ENCODE measurements around the gene BCL2L12. TPM values are rescaled to one million over a fixed set of nuclear protein-coding genes. Genes with fewer than 3 reads are reported as not detected.

Gene BCL2L12
- total and polyA plus RNA-seq, 2 of the 13 experiments (the other 11 are each of a cell fraction or from before 2014, with no cell fraction given) = 26.8 to 40.8 TPM

DNA sequence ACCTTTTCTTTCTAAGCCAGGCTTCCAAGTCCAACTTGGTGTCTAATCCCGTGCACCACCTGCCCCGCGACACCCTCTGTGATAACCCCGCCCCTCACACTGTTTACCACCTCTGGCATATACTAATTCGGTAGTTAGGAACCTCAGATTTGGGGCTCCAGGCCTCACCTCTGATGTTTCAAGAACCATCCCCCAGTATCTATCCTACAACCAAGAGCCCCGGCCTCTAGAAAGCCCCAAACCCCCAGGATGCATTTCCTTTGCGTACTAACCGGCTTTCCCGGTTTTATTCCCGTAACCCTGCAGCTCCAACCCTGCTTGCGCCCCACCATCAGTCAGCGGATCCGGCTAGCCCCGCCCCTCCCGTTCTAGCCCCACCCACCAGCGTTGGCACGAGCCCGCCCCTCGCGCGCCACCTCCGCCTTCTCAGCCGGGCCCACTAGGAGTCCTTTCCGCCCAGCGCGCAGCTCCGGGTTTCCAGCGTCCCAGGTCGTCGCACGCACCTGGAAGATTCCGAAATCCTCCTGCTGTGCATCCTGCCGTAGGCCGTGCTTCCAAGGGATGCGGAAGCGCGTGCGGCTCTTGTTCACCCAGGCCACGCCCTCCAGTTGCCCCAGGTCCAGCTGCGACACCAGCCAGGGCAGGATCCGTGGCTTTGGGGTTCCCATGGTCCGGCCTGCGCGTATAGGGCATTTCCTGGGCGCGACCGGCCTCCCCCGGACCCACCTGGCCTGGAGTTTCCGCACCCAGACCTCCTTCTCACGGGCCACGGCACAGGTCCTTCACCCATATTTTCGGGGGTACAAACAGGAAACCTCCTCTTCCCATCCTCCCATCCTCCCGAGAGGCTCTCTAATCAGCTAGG is 1.3 kb upstream of the BCL2L12 start (continued):
- TF ChIP-seq ZNF143 (CRISPR knock-in tag; IDR thresholded peaks at IDR 0.05) = peak; percentile 55; the same call in 1 of the 2 replicates
- peak; percentile 58; the same call in 1 of the 2 replicates for TF ChIP-seq REL (CRISPR knock-in tag; conservative IDR thresholded peaks at IDR 0.05)
- TF ChIP-seq RXRA (CRISPR knock-in tag; IDR thresholded peaks at IDR 0.05) = peak; percentile 55; the same call in 1 of the 2 replicates
- peak; percentile 95 for TF ChIP-seq HNRNPLL (IDR thresholded peaks at IDR 0.05; ENCODE audit: low read depth, low read length, poor library complexity, severe bottlenecking)
- TF ChIP-seq IRF2 (CRISPR knock-in tag; IDR thresholded peaks at IDR 0.05) = peak; percentile 55; the same call in 1 of the 2 replicates
- TF ChIP-seq, protein P1, sequence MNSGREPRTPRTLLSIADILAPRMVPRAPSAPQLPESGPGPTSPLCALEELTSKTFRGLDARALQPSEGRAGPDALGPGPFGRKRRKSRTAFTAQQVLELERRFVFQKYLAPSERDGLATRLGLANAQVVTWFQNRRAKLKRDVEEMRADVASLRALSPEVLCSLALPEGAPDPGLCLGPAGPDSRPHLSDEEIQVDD (CRISPR knock-in tag; IDR thresholded peaks at IDR 0.05; ENCODE audit: borderline replicate concordance) = peak; percentile 36; the same call in 1 of the 2 replicates
- peak; percentile 30; the same call in 1 of the 2 replicates for TF ChIP-seq KAT7 (CRISPR knock-in tag; IDR thresholded peaks at IDR 0.05; ENCODE audit: borderline replicate concordance)
- peak; percentile 79; the same call in 1 of the 2 replicates for TF ChIP-seq ZNF768 (CRISPR knock-in tag; IDR thresholded peaks at IDR 0.05)
- TF ChIP-seq, protein P2, sequence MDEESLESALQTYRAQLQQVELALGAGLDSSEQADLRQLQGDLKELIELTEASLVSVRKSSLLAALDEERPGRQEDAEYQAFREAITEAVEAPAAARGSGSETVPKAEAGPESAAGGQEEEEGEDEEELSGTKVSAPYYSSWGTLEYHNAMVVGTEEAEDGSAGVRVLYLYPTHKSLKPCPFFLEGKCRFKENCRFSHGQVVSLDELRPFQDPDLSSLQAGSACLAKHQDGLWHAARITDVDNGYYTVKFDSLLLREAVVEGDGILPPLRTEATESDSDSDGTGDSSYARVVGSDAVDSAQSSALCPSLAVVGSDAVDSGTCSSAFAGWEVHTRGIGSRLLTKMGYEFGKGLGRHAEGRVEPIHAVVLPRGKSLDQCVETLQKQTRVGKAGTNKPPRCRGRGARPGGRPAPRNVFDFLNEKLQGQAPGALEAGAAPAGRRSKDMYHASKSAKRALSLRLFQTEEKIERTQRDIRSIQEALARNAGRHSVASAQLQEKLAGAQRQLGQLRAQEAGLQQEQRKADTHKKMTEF (CRISPR knock-in tag; IDR thresholded peaks at IDR 0.05) = peak; percentile 59; the same call in 1 of the 2 replicates
- 0 out of 2 replicates have a peak, but pooled peaks have one; percentile 20 for TF ChIP-seq BCL6 (CRISPR knock-in tag; IDR thresholded peaks at IDR 0.05)
- no peak for TF ChIP-seq MTA1 (CRISPR knock-in tag; IDR thresholded peaks at IDR 0.05; ENCODE audit: borderline replicate concordance)
- 0 out of 2 replicates have a peak, but pooled peaks have one; percentile 20 for TF ChIP-seq FOSL2 (CRISPR knock-in tag; IDR thresholded peaks at IDR 0.05)
- peak; percentile 80 for TF ChIP-seq MYC (CRISPR knock-in tag; IDR thresholded peaks at IDR 0.05; ENCODE audit: borderline replicate concordance)
- TF ChIP-seq NR2F1 (CRISPR knock-in tag; IDR thresholded peaks at IDR 0.05) = no peak
- TF ChIP-seq POLR2A (IDR thresholded peaks at IDR 0.05; ENCODE audit: insufficient read depth in 1 of 2, low read depth in 2 of 2, low read length in 2 of 2) = peak; percentile 53 to 82
- peak; percentile 22; the same call in 1 of the 2 replicates for TF ChIP-seq NFYC (CRISPR knock-in tag; IDR thresholded peaks at IDR 0.05)
- TF ChIP-seq ZNF607 (CRISPR knock-in tag; IDR thresholded peaks at IDR 0.05; ENCODE audit: borderline replicate concordance) = no peak
- TF ChIP-seq ZNF883 (CRISPR knock-in tag; IDR thresholded peaks at IDR 0.05; ENCODE audit: not compliant biosample characterization) = peak; percentile 34
- TF ChIP-seq, protein P3, sequence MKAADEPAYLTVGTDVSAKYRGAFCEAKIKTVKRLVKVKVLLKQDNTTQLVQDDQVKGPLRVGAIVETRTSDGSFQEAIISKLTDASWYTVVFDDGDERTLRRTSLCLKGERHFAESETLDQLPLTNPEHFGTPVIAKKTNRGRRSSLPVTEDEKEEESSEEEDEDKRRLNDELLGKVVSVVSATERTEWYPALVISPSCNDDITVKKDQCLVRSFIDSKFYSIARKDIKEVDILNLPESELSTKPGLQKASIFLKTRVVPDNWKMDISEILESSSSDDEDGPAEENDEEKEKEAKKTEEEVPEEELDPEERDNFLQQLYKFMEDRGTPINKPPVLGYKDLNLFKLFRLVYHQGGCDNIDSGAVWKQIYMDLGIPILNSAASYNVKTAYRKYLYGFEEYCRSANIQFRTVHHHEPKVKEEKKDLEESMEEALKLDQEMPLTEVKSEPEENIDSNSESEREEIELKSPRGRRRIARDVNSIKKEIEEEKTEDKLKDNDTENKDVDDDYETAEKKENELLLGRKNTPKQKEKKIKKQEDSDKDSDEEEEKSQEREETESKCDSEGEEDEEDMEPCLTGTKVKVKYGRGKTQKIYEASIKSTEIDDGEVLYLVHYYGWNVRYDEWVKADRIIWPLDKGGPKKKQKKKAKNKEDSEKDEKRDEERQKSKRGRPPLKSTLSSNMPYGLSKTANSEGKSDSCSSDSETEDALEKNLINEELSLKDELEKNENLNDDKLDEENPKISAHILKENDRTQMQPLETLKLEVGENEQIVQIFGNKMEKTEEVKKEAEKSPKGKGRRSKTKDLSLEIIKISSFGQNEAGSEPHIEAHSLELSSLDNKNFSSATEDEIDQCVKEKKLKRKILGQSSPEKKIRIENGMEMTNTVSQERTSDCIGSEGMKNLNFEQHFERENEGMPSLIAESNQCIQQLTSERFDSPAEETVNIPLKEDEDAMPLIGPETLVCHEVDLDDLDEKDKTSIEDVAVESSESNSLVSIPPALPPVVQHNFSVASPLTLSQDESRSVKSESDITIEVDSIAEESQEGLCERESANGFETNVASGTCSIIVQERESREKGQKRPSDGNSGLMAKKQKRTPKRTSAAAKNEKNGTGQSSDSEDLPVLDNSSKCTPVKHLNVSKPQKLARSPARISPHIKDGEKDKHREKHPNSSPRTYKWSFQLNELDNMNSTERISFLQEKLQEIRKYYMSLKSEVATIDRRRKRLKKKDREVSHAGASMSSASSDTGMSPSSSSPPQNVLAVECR (CRISPR knock-in tag; IDR thresholded peaks at IDR 0.05; ENCODE audit: borderline replicate concordance) = peak; percentile 76
- TF ChIP-seq ZSCAN12 (CRISPR knock-in tag; IDR thresholded peaks at IDR 0.05) = peak; percentile 27; the same call in 1 of the 2 replicates
- TF ChIP-seq CHCHD3 (CRISPR knock-in tag; IDR thresholded peaks at IDR 0.05) = peak; percentile 79
- 0 out of 2 replicates have a peak, but pooled peaks have one; percentile 14 for TF ChIP-seq CEBPG (CRISPR knock-in tag; IDR thresholded peaks at IDR 0.05)

All from HepG2 (cell line).